ENCODE results near the gene DHRSX. TPM values are rescaled to one million over a fixed set of nuclear protein-coding genes. Genes with fewer than 3 reads are reported as not detected.

DHRSX gene
- total RNA-seq, 2 donors from 2014 or later: 24.2 to 37.1 TPM

DNA sequence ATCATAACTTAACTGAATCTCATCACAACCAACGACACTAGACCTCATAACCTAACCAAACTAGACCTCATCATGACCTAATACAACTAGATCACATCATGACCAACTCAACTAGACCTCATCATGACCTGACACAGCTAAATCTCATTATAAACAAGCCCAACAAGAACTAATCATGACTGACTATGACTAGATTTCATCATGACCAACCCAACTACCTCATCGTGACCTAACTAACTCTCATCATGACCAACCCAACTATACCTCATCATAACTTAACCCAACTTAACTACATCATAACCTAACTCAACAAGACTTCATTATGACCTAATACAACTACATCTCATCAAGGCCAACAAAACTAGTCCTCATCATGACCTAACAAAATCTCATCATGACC is 86.8 kb downstream of the DHRSX start:
- intact Hi-C loops (cut with DNase I): no loop called here
- Histone ChIP-seq H3K4me1 (replicated peaks) (no peaks in the 10 kb centered on the region), H3K27ac (no peak overlapping the region), H3K27me3 (replicated peaks; ENCODE audit: insufficient read depth) (no peaks in the 10 kb centered on the region), H3K4me3 (no peak overlapping the region), H3K36me3 (no peaks in the 10 kb centered on the region), H3K9me3 (no peaks in the 10 kb centered on the region)
- DNase-seq (ENCODE audit: low spot score): no peak
- TF ChIP-seq, protein P1, sequence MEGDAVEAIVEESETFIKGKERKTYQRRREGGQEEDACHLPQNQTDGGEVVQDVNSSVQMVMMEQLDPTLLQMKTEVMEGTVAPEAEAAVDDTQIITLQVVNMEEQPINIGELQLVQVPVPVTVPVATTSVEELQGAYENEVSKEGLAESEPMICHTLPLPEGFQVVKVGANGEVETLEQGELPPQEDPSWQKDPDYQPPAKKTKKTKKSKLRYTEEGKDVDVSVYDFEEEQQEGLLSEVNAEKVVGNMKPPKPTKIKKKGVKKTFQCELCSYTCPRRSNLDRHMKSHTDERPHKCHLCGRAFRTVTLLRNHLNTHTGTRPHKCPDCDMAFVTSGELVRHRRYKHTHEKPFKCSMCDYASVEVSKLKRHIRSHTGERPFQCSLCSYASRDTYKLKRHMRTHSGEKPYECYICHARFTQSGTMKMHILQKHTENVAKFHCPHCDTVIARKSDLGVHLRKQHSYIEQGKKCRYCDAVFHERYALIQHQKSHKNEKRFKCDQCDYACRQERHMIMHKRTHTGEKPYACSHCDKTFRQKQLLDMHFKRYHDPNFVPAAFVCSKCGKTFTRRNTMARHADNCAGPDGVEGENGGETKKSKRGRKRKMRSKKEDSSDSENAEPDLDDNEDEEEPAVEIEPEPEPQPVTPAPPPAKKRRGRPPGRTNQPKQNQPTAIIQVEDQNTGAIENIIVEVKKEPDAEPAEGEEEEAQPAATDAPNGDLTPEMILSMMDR (IDR thresholded peaks at IDR 0.05): no peak
- TF ChIP-seq POLR2A (IDR thresholded peaks at IDR 0.05): no peak
- TF ChIP-seq POLR2AphosphoS5 (IDR thresholded peaks at IDR 0.05): no peak
- 98% methylated on average over 2 of the region's 2 CpGs for WGBS

DNA sequence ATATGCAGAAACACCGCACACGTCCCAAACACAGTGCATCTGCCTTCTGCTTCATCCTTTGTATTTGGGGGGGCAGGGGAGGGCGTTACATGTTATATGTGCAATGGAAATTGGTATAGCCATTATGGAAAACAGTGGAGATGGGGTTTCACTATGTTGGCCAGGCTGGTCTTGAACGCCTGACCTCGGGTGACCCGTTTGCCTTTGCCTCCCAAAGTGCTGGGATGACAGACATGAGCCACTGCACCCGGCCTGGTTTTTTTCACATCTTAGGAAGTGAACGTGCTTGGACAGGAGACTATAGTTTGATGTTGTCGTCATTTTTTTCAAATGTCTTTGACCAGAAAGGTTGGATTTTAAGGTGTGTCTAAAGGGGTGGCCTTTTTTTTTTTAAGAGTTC is 88.6 kb downstream of the DHRSX start:
- whole genome bisulfite sequencing: 96% methylated on average over 9 of the region's 9 CpGs
- no peaks in the 10 kb centered on the region for H3K9me3 ChIP-seq
- DNase-seq (ENCODE audit: low spot score): no peak
- H3K36me3 ChIP-seq: peaks cover 0 to under 1% of the 10 kb centered on the region in 2 donors
- no peak overlapping the region for H3K4me3 ChIP-seq
- TF ChIP-seq POLR2A (IDR thresholded peaks at IDR 0.05) (no peak), POLR2AphosphoS5 (IDR thresholded peaks at IDR 0.05) (no peak)
- TF ChIP-seq, protein P1 (IDR thresholded peaks at IDR 0.05): no peak
- H3K27me3 ChIP-seq (replicated peaks; ENCODE audit: insufficient read depth): no peaks in the 10 kb centered on the region
- intact Hi-C loops (cut with DNase I): no loop called here
- no peak overlapping the region for H3K27ac ChIP-seq
- H3K4me1 ChIP-seq (replicated peaks): no peaks in the 10 kb centered on the region

DNA sequence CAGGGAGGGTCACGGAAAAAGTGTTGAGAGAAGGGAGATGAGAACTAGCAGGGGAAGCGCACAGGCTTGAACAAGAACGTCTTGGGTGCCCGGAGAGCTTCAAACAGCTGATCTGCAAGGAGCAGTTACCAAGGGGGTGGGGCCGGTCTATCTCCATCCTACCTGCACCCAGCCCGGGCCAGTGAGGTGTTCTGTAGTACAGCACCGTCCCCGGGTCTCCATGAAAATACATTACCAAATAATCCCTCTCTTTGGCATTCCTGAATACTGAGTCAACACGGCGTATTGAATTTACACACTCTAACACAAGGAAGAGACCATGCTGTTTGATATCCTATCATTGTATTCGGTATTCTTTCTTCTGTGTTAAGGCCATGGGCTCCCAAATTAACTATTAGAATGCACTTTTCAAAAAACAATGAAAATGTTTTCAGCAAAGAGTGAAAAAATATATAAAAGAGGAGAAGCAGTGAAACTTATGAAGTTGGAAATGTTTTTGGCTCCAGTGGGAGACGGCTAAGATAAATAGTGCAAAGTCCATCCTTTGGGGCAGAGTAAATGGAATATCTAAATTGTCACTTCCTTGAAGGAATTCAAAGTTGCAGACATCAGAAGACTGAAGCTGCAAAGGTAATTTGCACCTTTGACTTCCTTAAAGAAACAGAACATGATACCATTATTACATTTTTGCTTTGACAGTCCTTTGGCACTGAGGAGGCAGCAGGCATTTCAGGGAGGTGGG is 90.3 kb downstream of the DHRSX start:
- Histone ChIP-seq H3K36me3 (peaks cover 0 to 6% of the 10 kb centered on the region in 2 donors), H3K4me3 (no peak overlapping the region), H3K4me1 (replicated peaks) (no peaks in the 10 kb centered on the region), H3K9me3 (no peaks in the 10 kb centered on the region), H3K27ac (no peak overlapping the region), H3K27me3 (replicated peaks; ENCODE audit: insufficient read depth) (no peaks in the 10 kb centered on the region)
- no peak for DNase-seq (ENCODE audit: low spot score)
- TF ChIP-seq POLR2AphosphoS5 (IDR thresholded peaks at IDR 0.05): no peak
- TF ChIP-seq, protein P1 (IDR thresholded peaks at IDR 0.05): no peak
- TF ChIP-seq POLR2A (IDR thresholded peaks at IDR 0.05): no peak
- intact Hi-C loops (cut with DNase I): no loop called here
- 68% methylated on average over 12 of the region's 12 CpGs for WGBS

DNA sequence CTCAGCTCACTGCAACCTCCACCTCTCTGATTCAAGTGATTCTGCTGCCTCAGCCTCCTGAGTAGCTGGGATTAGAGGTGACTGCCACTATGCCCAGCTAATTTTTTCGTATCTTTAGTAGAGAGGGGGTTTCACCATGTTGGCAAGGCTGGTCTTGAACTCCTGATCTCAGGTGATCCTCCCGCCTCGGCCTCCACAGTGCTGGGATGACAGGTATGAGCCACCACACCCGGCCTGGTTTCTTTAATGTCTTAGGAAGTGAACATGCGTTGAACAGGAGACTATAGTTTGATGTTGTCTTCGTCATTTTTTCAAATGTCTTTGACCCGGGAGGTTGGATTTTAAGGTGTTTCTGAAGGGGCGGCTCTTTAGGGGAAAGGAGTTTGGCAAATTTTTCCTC is 91.0 kb downstream of the DHRSX start:
- intact Hi-C loops (cut with DNase I): no loop called here
- WGBS: 95% methylated on average over 8 of the region's 8 CpGs
- peaks cover 0 to 6% of the 10 kb centered on the region in 2 donors for H3K36me3 ChIP-seq
- H3K4me1 ChIP-seq (replicated peaks): no peaks in the 10 kb centered on the region
- H3K27ac ChIP-seq: no peak overlapping the region
- H3K4me3 ChIP-seq: no peak overlapping the region
- no peaks in the 10 kb centered on the region for H3K9me3 ChIP-seq
- no peak for DNase-seq (ENCODE audit: low spot score)
- TF ChIP-seq, protein P1 (IDR thresholded peaks at IDR 0.05): no peak
- no peaks in the 10 kb centered on the region for H3K27me3 ChIP-seq (replicated peaks; ENCODE audit: insufficient read depth)

DNA sequence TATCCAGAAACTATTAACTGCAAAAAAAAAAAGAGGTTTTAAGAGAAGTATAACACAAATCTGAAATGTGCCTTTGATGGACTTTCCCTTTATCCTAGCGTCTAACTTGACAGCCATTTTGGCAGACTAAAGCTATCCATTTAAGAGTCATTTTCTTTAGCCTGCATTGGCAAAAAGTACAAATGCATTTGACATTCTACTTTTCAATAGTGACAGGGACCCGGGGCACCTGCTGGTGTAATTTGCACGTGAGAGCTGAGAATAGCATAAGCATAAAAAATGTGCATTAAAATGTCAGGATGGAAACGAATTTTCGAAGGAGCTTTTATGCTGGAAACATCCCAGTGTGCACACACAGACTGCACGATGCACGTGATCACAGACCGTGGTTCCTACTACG is 91.9 kb downstream of the DHRSX start:
- intact Hi-C loops (cut with DNase I): no loop called here
- H3K27me3 ChIP-seq (replicated peaks; ENCODE audit: insufficient read depth): no peaks in the 10 kb centered on the region
- peaks cover 0 to 6% of the 10 kb centered on the region in 2 donors for H3K36me3 ChIP-seq
- H3K27ac ChIP-seq: no peak overlapping the region
- 88% methylated on average over 9 of the region's 9 CpGs for WGBS
- no peaks in the 10 kb centered on the region for H3K4me1 ChIP-seq (replicated peaks)
- TF ChIP-seq, protein P1 (IDR thresholded peaks at IDR 0.05): no peak
- TF ChIP-seq POLR2A (IDR thresholded peaks at IDR 0.05) (no peak), POLR2AphosphoS5 (IDR thresholded peaks at IDR 0.05) (no peak)
- no peaks in the 10 kb centered on the region for H3K9me3 ChIP-seq
- no peak overlapping the region for H3K4me3 ChIP-seq
- DNase-seq (ENCODE audit: low spot score): no peak

Measured in prostate gland (tissue), 2 donors.